HG03442 (cell line): Measurements from ENCODE around the gene ERAL1.
A peak's percentile ranks its signal among the peaks of the same experiment; 100 is the strongest.
"Not testable (repeated sequence)": the region's sequence is repeated elsewhere in the genome, so short reads cannot be mapped to it uniquely, and the experiment has no call there.

Experiments
- ATAC-seq: cut with Tn5 transposase; IDR thresholded peaks from one replicate; pipeline ENCODE4 v1.9.1; 2021; ENCODE audit warnings: mild to moderate bottlenecking, moderate library complexity; ENCODE audit not compliant: unreplicated experiment

Gene ERAL1

GRCh38 chr17:28897769-28898526 is 43.1 kb downstream of the ERAL1 start:
- no peak for ATAC-seq

GRCh38 chr17:28898527-28898955 is 43.7 kb downstream of the ERAL1 start:
- no peak for ATAC-seq

GRCh38 chr17:28899212-28899815 is 44.5 kb downstream of the ERAL1 start:
- ATAC-seq, result no peak

GRCh38 chr17:28900986-28901726 is 46.3 kb downstream of the ERAL1 start:
- ATAC-seq, result no peak

- peak; percentile 38 for ATAC-seq
Observed at GRCh38 chr17:28901866-28902818, 47.3 kb downstream of the ERAL1 start.

GRCh38 chr17:28902819-28903545 is 48.2 kb downstream of the ERAL1 start, which contains the start of gene DHRS13:
TSS of gene DHRS13 (minus strand) at chr17:28903079. CDS start at chr17:28902944, 135 bp downstream.
- ATAC-seq, result peak; percentile 79

DNA sequence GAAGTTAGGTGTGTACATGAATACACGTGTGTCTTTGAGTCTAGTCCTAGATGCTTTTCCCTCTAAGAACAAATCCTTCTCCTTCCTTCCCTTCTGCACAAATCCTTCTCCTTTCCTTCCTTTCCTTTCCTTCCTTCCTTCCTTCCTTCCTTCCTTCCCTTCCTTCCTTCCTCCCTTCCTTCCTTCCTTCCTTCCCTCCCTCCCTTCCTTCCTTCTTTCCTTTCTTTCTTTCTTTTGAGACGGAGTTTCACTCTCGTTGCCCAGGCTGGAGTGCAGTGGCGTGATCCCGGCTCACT is 48.7 kb downstream of the ERAL1 start:
- not testable (repeated sequence) for ATAC-seq

DNA sequence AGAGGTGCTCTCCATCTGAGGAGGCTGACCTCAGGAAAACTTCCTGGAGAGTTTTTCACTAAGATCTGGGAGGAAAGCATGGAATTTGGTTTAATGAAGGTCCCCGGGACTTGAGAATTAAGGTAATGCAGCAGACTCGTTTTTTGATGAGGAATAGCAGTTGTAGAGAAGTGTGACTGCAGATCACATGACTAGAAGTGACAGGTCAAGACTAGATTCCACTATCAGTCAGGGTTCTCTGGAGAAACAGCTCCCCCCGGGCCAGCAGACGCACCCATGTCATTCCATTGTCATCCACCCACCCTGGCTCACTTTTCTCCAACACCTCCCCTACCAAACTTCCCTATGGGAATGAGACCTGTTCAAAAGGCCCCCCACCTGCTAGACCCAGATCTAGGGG is 50.0 kb downstream of the ERAL1 start:
- no peak for ATAC-seq

GRCh38 chr17:28906276-28906675 is 51.5 kb downstream of the ERAL1 start:
- ATAC-seq, result no peak

GRCh38 chr17:28906706-28907438 is 52.1 kb downstream of the ERAL1 start:
- ATAC-seq, result no peak

DNA sequence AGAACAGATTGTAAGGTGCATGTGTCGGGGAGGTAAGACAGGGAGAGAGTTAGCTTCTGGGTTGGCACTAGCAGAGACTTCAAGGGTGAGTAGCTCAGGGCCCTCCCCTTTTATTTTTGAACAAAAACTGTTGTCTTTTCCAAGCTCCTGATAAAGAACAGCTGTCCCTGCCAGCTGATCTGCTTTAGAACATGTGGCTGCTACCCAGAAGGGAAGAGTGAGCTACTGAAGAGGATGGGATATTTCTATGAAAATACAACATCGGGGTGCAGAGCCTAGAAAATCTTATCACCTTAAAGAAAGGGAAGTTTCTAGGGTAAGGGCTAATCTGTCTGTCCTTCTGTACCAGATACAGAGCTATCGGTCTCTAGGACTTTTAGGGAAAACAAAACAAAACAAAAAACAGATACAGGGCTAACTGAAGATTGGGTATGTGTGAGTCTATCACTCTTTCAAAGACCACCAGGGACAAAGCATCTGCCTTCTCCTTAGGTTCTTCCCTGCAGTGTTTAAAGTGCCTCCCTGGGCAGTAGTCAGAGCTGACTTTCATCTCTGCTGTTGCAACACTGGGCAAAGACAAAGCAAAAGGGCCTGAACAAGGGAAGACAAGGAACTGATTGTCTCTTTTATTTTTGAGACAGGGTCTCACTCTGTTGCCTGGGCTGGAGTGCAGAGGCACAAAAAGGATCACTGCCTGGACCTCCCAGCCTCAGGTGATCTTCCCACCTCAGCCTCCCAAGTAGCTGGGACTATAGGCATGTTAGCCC is 53.1 kb downstream of the ERAL1 start:
- no peak for ATAC-seq

DNA sequence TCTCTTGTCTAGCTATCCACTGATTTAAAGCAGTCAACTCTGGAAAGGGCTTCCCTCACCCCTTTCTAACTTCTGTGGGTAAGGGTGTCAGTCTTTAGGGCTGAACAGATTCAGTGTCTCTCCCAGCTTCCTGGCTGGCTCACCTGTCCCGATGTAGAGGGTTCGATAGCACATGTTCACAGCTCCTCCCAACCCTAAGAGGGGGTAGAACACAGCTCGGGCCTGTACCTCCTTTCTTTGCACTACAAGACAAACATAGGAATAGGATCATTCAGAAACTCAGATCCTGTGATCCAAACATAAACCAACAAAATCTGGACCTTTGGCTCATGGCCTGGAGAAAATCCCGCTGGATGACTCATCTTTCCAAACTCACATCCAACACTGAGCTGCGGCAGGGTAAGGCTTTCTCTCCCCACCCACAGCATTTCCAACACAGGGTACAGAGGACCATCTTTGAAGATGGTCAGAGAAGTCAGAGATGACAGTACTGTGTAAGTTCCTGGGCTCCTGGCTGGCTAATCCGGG is 53.9 kb downstream of the ERAL1 start:
- no peak for ATAC-seq

GRCh38 chr17:28910534-28910933 is 55.7 kb downstream of the ERAL1 start:
- ATAC-seq, result no peak
